ENCODE results near the gene AGPAT4.

AGPAT4 gene

GRCh38 chr6:161110028-161110779 lies 163.7 kb downstream of the AGPAT4 start:
- no peak for DNase-seq (ENCODE audit: low read depth)

GRCh38 chr6:161109366-161109765 lies 164.5 kb downstream of the AGPAT4 start:
- DNase-seq (ENCODE audit: low read depth), result no peak

- no peak for DNase-seq (ENCODE audit: low read depth)
Observed at GRCh38 chr6:161108916-161109315, 164.9 kb downstream of the AGPAT4 start.

- DNase-seq (ENCODE audit: low read depth), result no peak
Observed at GRCh38 chr6:161107779-161108730, 165.8 kb downstream of the AGPAT4 start.

GRCh38 chr6:161105408-161105807 lies 168.5 kb downstream of the AGPAT4 start:
- DNase-seq (ENCODE audit: low read depth), result no peak

- DNase-seq (ENCODE audit: low read depth), result no peak
Observed at GRCh38 chr6:161104966-161105365, 168.9 kb downstream of the AGPAT4 start.

- DNase-seq (ENCODE audit: low read depth), result no peak
Observed at GRCh38 chr6:161103475-161103874, 170.4 kb downstream of the AGPAT4 start.

- no peak for DNase-seq (ENCODE audit: low read depth)
Observed at GRCh38 chr6:161101517-161101916, 172.3 kb downstream of the AGPAT4 start.

GRCh38 chr6:161100072-161100471 lies 173.8 kb downstream of the AGPAT4 start:
- DNase-seq (ENCODE audit: low read depth), result no peak

GRCh38 chr6:161095916-161096315 lies 177.9 kb downstream of the AGPAT4 start:
- DNase-seq (ENCODE audit: low read depth), result no peak

GRCh38 chr6:161094955-161095354 lies 178.9 kb downstream of the AGPAT4 start:
- no peak for DNase-seq (ENCODE audit: low read depth)

GRCh38 chr6:161091972-161092701 lies 181.7 kb downstream of the AGPAT4 start:
- DNase-seq (ENCODE audit: low read depth), result no peak

- no peak for DNase-seq (ENCODE audit: low read depth)
Observed at GRCh38 chr6:161091151-161091550, 182.7 kb downstream of the AGPAT4 start.

- no peak for DNase-seq (ENCODE audit: low read depth)
Observed at GRCh38 chr6:161088676-161089328, 185.1 kb downstream of the AGPAT4 start.

GRCh38 chr6:161085246-161085645 lies 188.6 kb downstream of the AGPAT4 start:
- no peak for DNase-seq (ENCODE audit: low read depth)

GRCh38 chr6:161082215-161082614 lies 191.6 kb downstream of the AGPAT4 start:
- no peak for DNase-seq (ENCODE audit: low read depth)

- DNase-seq (ENCODE audit: low read depth), result no peak
Observed at GRCh38 chr6:161080263-161080970, 193.4 kb downstream of the AGPAT4 start.
